Ishikawa (cell line): Measurements from ENCODE around the gene BPTF.

ENCODE experiments used
- CREB1 ChIP-seq: IDR thresholded peaks from 2 replicates; pipeline ENCODE4 v1.6.1; 2012; ENCODE audit warnings: low read depth
- EGR1 ChIP-seq: IDR thresholded peaks from 2 replicates; pipeline ENCODE4 v1.6.1; 2012
- EP300 ChIP-seq: IDR thresholded peaks from 2 replicates; pipeline ENCODE4 v1.6.1; 2012; ENCODE audit warnings: borderline replicate concordance
- RAD21 ChIP-seq: IDR thresholded peaks from 2 replicates; pipeline ENCODE4 v1.6.1; 2012; ENCODE audit warnings: low read depth
- TAF1 ChIP-seq: IDR thresholded peaks from 2 replicates; pipeline ENCODE4 v1.6.1; 2012; ENCODE audit warnings: low read depth, mild to moderate bottlenecking
- TEAD4 ChIP-seq: IDR thresholded peaks from 2 replicates; pipeline ENCODE4 v1.6.1; 2012
- YY1 ChIP-seq: IDR thresholded peaks from 2 replicates; pipeline ENCODE4 v1.6.1; 2012; ENCODE audit warnings: low read depth
- TF ChIP-seq, protein P1 (sequence below): IDR thresholded peaks from 2 replicates; pipeline ENCODE4 v1.6.1; 2012; ENCODE audit warnings: low read depth, mild to moderate bottlenecking
- TF ChIP-seq, protein P2 (sequence below): IDR thresholded peaks from 2 replicates; pipeline ENCODE4 v1.6.1; 2012
- TF ChIP-seq, protein P3 (sequence below): IDR thresholded peaks from 2 replicates; pipeline ENCODE4 v1.6.1; 2012

DNA sequence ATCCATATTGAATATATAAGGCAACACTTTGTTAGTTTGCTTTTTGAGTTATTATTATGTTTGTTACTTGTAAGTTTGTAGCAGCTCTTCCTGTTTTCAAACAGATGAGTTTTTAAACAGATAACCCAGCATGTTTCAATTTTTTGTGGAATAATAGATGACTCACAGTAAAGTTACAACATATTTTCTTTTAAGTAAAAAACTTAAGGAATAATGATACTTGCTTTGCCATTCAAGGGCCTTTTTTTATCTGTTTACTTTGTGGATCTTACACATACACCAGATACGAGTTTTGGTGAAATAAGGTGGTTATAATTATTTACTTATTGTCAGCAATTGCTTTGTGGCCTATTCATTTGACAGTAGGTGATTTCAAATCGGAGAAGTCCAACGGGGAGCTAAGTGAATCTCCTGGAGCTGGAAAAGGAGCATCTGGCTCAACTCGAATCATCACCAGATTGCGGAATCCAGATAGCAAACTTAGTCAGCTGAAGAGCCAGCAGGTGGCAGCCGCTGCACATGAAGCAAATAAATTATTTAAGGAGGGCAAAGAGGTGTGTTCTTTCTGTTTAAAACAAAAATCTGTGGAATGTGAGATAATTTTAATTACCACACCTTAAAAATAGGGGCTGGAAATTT lies 66.3 kb downstream of the BPTF start:
- TF ChIP-seq EGR1 (no peak), RAD21 (no peak), EP300 (no peak), CREB1 (no peak), TAF1 (no peak), TEAD4 (no peak), YY1 (no peak)
- TF ChIP-seq, protein P1, sequence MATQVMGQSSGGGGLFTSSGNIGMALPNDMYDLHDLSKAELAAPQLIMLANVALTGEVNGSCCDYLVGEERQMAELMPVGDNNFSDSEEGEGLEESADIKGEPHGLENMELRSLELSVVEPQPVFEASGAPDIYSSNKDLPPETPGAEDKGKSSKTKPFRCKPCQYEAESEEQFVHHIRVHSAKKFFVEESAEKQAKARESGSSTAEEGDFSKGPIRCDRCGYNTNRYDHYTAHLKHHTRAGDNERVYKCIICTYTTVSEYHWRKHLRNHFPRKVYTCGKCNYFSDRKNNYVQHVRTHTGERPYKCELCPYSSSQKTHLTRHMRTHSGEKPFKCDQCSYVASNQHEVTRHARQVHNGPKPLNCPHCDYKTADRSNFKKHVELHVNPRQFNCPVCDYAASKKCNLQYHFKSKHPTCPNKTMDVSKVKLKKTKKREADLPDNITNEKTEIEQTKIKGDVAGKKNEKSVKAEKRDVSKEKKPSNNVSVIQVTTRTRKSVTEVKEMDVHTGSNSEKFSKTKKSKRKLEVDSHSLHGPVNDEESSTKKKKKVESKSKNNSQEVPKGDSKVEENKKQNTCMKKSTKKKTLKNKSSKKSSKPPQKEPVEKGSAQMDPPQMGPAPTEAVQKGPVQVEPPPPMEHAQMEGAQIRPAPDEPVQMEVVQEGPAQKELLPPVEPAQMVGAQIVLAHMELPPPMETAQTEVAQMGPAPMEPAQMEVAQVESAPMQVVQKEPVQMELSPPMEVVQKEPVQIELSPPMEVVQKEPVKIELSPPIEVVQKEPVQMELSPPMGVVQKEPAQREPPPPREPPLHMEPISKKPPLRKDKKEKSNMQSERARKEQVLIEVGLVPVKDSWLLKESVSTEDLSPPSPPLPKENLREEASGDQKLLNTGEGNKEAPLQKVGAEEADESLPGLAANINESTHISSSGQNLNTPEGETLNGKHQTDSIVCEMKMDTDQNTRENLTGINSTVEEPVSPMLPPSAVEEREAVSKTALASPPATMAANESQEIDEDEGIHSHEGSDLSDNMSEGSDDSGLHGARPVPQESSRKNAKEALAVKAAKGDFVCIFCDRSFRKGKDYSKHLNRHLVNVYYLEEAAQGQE = no peak
- TF ChIP-seq, protein P2, sequence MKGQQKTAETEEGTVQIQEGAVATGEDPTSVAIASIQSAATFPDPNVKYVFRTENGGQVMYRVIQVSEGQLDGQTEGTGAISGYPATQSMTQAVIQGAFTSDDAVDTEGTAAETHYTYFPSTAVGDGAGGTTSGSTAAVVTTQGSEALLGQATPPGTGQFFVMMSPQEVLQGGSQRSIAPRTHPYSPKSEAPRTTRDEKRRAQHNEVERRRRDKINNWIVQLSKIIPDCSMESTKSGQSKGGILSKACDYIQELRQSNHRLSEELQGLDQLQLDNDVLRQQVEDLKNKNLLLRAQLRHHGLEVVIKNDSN = no peak
- TF ChIP-seq, protein P3, sequence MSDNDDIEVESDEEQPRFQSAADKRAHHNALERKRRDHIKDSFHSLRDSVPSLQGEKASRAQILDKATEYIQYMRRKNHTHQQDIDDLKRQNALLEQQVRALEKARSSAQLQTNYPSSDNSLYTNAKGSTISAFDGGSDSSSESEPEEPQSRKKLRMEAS = no peak
